Neural progenitor cell (in vitro differentiated cells): ENCODE measurements around the gene ACRBP. TPM values are rescaled to one million over a fixed set of nuclear protein-coding genes. Genes with fewer than 3 reads are reported as not detected.
A peak's percentile ranks its signal among the peaks of the same experiment; 100 is the strongest.

Experiments
- DNase-seq: peaks from one replicate; pipeline ENCODE4 v3.0.0-alpha.2; 2016; ENCODE audit warnings: low spot score
- H2AFZ ChIP-seq: fragments of 200-600 bp; sonication (generic); replicated peaks from 2 replicates; pipeline ENCODE4 v1.6.1; 2016; ENCODE audit warnings: antibody characterized with exemption
- H3F3A ChIP-seq: fragments of 200-600 bp; sonication (generic); 2 replicates; pipeline ENCODE4 v1.6.1; 2016; ENCODE audit warnings: antibody characterized with exemption, low read depth
- H3K27ac ChIP-seq: fragments of 200-600 bp; sonication (generic); 2 replicates; pipeline ENCODE4 v1.5.1; 2016; ENCODE audit warnings: mild to moderate bottlenecking
- H3K27me3 ChIP-seq: fragments of 200-600 bp; sonication (generic); 2 replicates; pipeline ENCODE4 v1.6.1; 2016; ENCODE audit warnings: mild to moderate bottlenecking, moderate library complexity
- H3K36me3 ChIP-seq: fragments of 200-600 bp; sonication (generic); 2 replicates; pipeline ENCODE4 v1.5.1; 2016
- H3K4me1 ChIP-seq: fragments of 200-600 bp; sonication (generic); 2 replicates; pipeline ENCODE4 v1.6.1; 2016; ENCODE audit warnings: mixed run types
- H3K4me2 ChIP-seq: fragments of 200-600 bp; sonication (generic); 2 replicates; pipeline ENCODE4 v1.6.1; 2016
- H3K4me3 ChIP-seq: fragments of 200-600 bp; sonication (generic); 2 replicates; pipeline ENCODE4 v1.5.1; 2016
- H3K79me2 ChIP-seq: fragments of 200-600 bp; sonication (generic); 2 replicates; pipeline ENCODE4 v1.6.1; 2016; ENCODE audit warnings: low read depth
- H3K9ac ChIP-seq: fragments of 200-600 bp; sonication (generic); 2 replicates; pipeline ENCODE4 v1.6.1; 2016
- H3K9me3 ChIP-seq: fragments of 200-600 bp; sonication (generic); 2 replicates; pipeline ENCODE4 v1.5.1; 2016; ENCODE audit warnings: low read depth
- H4K20me1 ChIP-seq: fragments of 200-600 bp; sonication (generic); 2 replicates; pipeline ENCODE4 v1.6.1; 2016; ENCODE audit warnings: low read depth
- H3K27ac Mint-ChIP-seq: 3 replicates; pipeline ENCODE4 v1.8.0; 2021; ENCODE audit warnings: mixed read lengths
- H3K27me3 Mint-ChIP-seq: 2 replicates; pipeline ENCODE4 v1.8.0; 2022; ENCODE audit warnings: low read depth, mild to moderate bottlenecking, inconsistent platforms, moderate library complexity, mixed read lengths; ENCODE audit not compliant: insufficient read depth
- H3K36me3 Mint-ChIP-seq: 3 replicates; pipeline ENCODE4 v1.8.0; 2021; ENCODE audit warnings: mixed read lengths
- H3K4me1 Mint-ChIP-seq: 3 replicates; pipeline ENCODE4 v1.8.0; 2021; ENCODE audit warnings: mixed read lengths
- H3K4me3 Mint-ChIP-seq: 3 replicates; pipeline ENCODE4 v1.8.0; 2021; ENCODE audit warnings: mild to moderate bottlenecking, moderate library complexity, mixed read lengths
- H3K9me3 Mint-ChIP-seq: 3 replicates; pipeline ENCODE4 v1.8.0; 2020; ENCODE audit warnings: mixed read lengths
- CTCF ChIP-seq: fragments of 200-600 bp; sonication (generic); IDR thresholded peaks from 2 replicates; pipeline ENCODE4 v1.5.1; 2017; ENCODE audit warnings: antibody characterized with exemption, mild to moderate bottlenecking
- EZH2 ChIP-seq: fragments of 200-600 bp; sonication (generic); IDR thresholded peaks from 2 replicates; pipeline ENCODE4 v1.6.1; 2017; ENCODE audit warnings: antibody characterized with exemption, mild to moderate bottlenecking, moderate library complexity
- EZH2phosphoT487 ChIP-seq: fragments of 200-600 bp; sonication (generic); IDR thresholded peaks from 2 replicates; pipeline ENCODE4 v1.6.1; 2017; ENCODE audit warnings: antibody characterized with exemption
- total RNA-seq: library from RNA; depleted of rRNA; stranded (reverse); fragments of >200 nt; gene quantifications from 2 replicates; pipeline ENCODE4 v1.2.3, GENCODE V29; 2015; ENCODE audit warnings: low replicate concordance

ACRBP gene
- total RNA-seq, 1 donor from 2014 or later = 2.7 TPM

- TF ChIP-seq EZH2phosphoT487 (no peak), EZH2 (no peak), CTCF (no peak)
- peak overlapping the region; percentile 7 for H3K27ac Mint-ChIP-seq
- H3K36me3 Mint-ChIP-seq = no peaks in the 10 kb centered on the region
- H3K9me3 Mint-ChIP-seq = no peaks in the 10 kb centered on the region
- Histone ChIP-seq H2AFZ (no peak overlapping the region), H3K9me3 (no peaks in the 10 kb centered on the region), H3K4me3 (no peak overlapping the region), H3K4me1 (peaks cover 34% of the 10 kb centered on the region), H3K36me3 (no peaks in the 10 kb centered on the region), H3K27me3 (no peaks in the 10 kb centered on the region), H3K27ac (no peak overlapping the region), H3K4me2 (no peak overlapping the region), H3K79me2 (no peaks in the 10 kb centered on the region), H3K9ac (no peak overlapping the region), H3F3A (peaks cover 27% of the 10 kb centered on the region), H4K20me1 (no peaks in the 10 kb centered on the region)
- H3K27me3 Mint-ChIP-seq = peaks cover 12% of the 10 kb centered on the region
- no peak for DNase-seq
- peaks cover 31% of the 10 kb centered on the region for H3K4me1 Mint-ChIP-seq
- H3K4me3 Mint-ChIP-seq = no peak overlapping the region
Measured at GRCh38 chr12:6630736-6631135, 16.5 kb downstream of the ACRBP start.

GRCh38 chr12:6627616-6628015 is 19.6 kb downstream of the ACRBP start:
- H3K4me2 ChIP-seq = no peak overlapping the region

GRCh38 chr12:6626654-6627283 is 20.5 kb downstream of the ACRBP start:
- Mint-ChIP-seq H3K4me3 (no peak overlapping the region), H3K27ac (no peak overlapping the region), H3K4me1 (peaks cover 18% of the 10 kb centered on the region), H3K9me3 (no peaks in the 10 kb centered on the region), H3K27me3 (peaks cover 14% of the 10 kb centered on the region), H3K36me3 (no peaks in the 10 kb centered on the region)
- H3K27me3 ChIP-seq = no peaks in the 10 kb centered on the region
- H3K79me2 ChIP-seq = no peaks in the 10 kb centered on the region
- no peak overlapping the region for H2AFZ ChIP-seq
- no peak overlapping the region for H3K4me3 ChIP-seq
- no peaks in the 10 kb centered on the region for H3K36me3 ChIP-seq
- no peak overlapping the region for H3K4me2 ChIP-seq
- no peak for TF ChIP-seq EZH2phosphoT487
- TF ChIP-seq EZH2 = no peak
- TF ChIP-seq CTCF = no peak
- H3F3A ChIP-seq = peaks cover 12% of the 10 kb centered on the region
- no peak overlapping the region for H3K27ac ChIP-seq
- no peaks in the 10 kb centered on the region for H3K9me3 ChIP-seq
- no peak overlapping the region for H3K9ac ChIP-seq
- no peaks in the 10 kb centered on the region for H4K20me1 ChIP-seq
- H3K4me1 ChIP-seq = peaks cover 9% of the 10 kb centered on the region
- no peak for DNase-seq

More at GRCh38 chr12:6627616-6628015, 19.6 kb downstream of the ACRBP start:
- Mint-ChIP-seq H3K27me3 (peaks cover 14% of the 10 kb centered on the region), H3K4me1 (peaks cover 26% of the 10 kb centered on the region), H3K4me3 (no peak overlapping the region), H3K27ac (no peak overlapping the region), H3K36me3 (no peaks in the 10 kb centered on the region), H3K9me3 (no peaks in the 10 kb centered on the region)
- Histone ChIP-seq H3K36me3 (no peaks in the 10 kb centered on the region), H3K27ac (no peak overlapping the region), H3K9ac (no peak overlapping the region), H4K20me1 (no peaks in the 10 kb centered on the region), H3K4me3 (no peak overlapping the region), H3K4me1 (peaks cover 18% of the 10 kb centered on the region), H3K9me3 (no peaks in the 10 kb centered on the region), H3K79me2 (no peaks in the 10 kb centered on the region), H3F3A (peaks cover 20% of the 10 kb centered on the region), H2AFZ (peak overlapping the region; percentile 36), H3K27me3 (no peaks in the 10 kb centered on the region)
- no peak for TF ChIP-seq CTCF
- no peak for TF ChIP-seq EZH2phosphoT487
- no peak for TF ChIP-seq EZH2
- DNase-seq = no peak
